A549 (cell line): Measurements from ENCODE around the gene SLC12A7.

Source experiments
- EP300 ChIP-seq, 2 experiments: fragments of >200 bp; sonication (Bioruptor Twin); formaldehyde crosslinking; IDR thresholded peaks; 2 replicates in 1 of 2; 3 replicates in 1 of 2; pipeline ENCODE4 v1.6.1; 2016 to 2017
- JUNB ChIP-seq: fragments of >200 bp; sonication (Bioruptor Twin); formaldehyde crosslinking; IDR thresholded peaks from 2 replicates; pipeline ENCODE4 v1.6.1; 2016
- NR3C1 ChIP-seq: fragments of >200 bp; sonication (Bioruptor Twin); formaldehyde crosslinking; IDR thresholded peaks from 3 replicates; pipeline ENCODE4 v1.6.1; 2017
- POLR2A ChIP-seq: IDR thresholded peaks from 2 replicates; pipeline ENCODE4 v1.6.1; 2012; ENCODE audit warnings: mild to moderate bottlenecking, low read length
- RAD21 ChIP-seq, 2 experiments: fragments of >200 bp in 1 of 2; sonication (Bioruptor Twin) in 1 of 2; formaldehyde crosslinking in 1 of 2; IDR thresholded peaks in 1 of 2; conservative IDR thresholded peaks in 1 of 2; 2 replicates in 1 of 2; 3 replicates in 1 of 2; pipeline ENCODE4 v1.6.1; 2012 to 2018; ENCODE audit warnings: inconsistent platforms in 1 of 2
- RARB ChIP-seq: fragments of 250-450 bp; sonication (Bioruptor Pico); IDR thresholded peaks from 2 replicates; pipeline ENCODE4 v1.8.0; 2021; ENCODE audit warnings: mild to moderate bottlenecking, moderate library complexity
- TF ChIP-seq, protein P1 (sequence below): fragments of 450-650 bp; IDR thresholded peaks from 2 replicates; pipeline ENCODE4 v1.6.1; 2014; ENCODE audit warnings: antibody characterized with exemption
- TF ChIP-seq, protein P2 (sequence below): fragments of >200 bp; sonication (Bioruptor Twin); formaldehyde crosslinking; IDR thresholded peaks from 3 replicates; pipeline ENCODE4 v1.5.1; 2016
- TF ChIP-seq, protein P3 (sequence below): IDR thresholded peaks from 2 replicates; pipeline ENCODE4 v1.6.1; 2012
- TF ChIP-seq, protein P4 (sequence below): fragments of 200-600 bp; sonication (generic); IDR thresholded peaks from 2 replicates; pipeline ENCODE4 v1.6.1; 2016; ENCODE audit warnings: antibody characterized with exemption, mild to moderate bottlenecking, moderate library complexity

DNA sequence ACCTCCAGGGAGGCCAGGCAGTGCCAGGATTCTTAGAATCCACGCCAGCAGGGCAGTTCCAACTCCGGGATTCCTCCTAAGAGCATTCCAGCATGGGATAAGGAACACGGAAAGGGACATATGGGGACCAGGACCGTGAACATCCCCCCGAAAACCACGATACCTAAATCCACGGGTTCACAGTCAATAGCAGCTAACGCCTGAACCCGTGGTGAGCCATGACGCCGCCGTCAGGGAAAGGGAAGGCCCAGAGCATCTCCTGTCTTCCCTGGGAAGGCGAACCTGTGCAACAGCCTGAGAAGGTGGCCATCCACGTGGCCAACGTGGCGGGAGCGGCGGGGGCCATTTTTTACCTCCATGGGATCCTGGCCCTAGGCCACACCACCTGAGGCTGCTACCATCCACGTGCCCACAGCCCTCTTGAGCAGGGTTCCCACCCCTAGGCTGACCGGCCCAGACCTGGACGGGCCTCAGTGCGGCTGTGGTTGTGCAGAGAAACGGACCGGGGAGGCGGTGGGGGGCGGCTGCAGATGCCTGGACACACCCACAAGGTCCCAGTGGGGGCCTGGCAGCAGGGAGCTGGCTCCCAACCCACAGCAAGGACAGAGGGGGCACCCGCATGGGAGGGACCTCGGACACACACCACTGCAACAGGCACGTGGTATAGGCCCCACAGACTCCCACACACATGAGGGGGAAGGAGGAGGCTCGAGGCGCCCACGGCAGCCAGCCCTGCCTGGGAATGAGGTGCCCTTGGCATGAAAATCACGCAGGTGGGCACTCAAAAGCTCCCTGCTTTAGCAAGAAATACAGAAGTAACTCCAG is 42.8 kb downstream of the SLC12A7 start:
- no peak for TF ChIP-seq POLR2A
- no peak for TF ChIP-seq RARB
- TF ChIP-seq, protein P1, sequence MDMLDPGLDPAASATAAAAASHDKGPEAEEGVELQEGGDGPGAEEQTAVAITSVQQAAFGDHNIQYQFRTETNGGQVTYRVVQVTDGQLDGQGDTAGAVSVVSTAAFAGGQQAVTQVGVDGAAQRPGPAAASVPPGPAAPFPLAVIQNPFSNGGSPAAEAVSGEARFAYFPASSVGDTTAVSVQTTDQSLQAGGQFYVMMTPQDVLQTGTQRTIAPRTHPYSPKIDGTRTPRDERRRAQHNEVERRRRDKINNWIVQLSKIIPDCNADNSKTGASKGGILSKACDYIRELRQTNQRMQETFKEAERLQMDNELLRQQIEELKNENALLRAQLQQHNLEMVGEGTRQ: no peak
- TF ChIP-seq, protein P2, sequence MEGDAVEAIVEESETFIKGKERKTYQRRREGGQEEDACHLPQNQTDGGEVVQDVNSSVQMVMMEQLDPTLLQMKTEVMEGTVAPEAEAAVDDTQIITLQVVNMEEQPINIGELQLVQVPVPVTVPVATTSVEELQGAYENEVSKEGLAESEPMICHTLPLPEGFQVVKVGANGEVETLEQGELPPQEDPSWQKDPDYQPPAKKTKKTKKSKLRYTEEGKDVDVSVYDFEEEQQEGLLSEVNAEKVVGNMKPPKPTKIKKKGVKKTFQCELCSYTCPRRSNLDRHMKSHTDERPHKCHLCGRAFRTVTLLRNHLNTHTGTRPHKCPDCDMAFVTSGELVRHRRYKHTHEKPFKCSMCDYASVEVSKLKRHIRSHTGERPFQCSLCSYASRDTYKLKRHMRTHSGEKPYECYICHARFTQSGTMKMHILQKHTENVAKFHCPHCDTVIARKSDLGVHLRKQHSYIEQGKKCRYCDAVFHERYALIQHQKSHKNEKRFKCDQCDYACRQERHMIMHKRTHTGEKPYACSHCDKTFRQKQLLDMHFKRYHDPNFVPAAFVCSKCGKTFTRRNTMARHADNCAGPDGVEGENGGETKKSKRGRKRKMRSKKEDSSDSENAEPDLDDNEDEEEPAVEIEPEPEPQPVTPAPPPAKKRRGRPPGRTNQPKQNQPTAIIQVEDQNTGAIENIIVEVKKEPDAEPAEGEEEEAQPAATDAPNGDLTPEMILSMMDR: no peak
- TF ChIP-seq RAD21 (conservative IDR thresholded peaks at IDR 0.05 in 1 of 2, IDR thresholded peaks at IDR 0.05 in 1 of 2): no peak
- TF ChIP-seq, protein P3, sequence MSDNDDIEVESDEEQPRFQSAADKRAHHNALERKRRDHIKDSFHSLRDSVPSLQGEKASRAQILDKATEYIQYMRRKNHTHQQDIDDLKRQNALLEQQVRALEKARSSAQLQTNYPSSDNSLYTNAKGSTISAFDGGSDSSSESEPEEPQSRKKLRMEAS: no peak
- TF ChIP-seq EP300 (IDR thresholded peaks at IDR 0.05): no peak
- TF ChIP-seq, protein P4, sequence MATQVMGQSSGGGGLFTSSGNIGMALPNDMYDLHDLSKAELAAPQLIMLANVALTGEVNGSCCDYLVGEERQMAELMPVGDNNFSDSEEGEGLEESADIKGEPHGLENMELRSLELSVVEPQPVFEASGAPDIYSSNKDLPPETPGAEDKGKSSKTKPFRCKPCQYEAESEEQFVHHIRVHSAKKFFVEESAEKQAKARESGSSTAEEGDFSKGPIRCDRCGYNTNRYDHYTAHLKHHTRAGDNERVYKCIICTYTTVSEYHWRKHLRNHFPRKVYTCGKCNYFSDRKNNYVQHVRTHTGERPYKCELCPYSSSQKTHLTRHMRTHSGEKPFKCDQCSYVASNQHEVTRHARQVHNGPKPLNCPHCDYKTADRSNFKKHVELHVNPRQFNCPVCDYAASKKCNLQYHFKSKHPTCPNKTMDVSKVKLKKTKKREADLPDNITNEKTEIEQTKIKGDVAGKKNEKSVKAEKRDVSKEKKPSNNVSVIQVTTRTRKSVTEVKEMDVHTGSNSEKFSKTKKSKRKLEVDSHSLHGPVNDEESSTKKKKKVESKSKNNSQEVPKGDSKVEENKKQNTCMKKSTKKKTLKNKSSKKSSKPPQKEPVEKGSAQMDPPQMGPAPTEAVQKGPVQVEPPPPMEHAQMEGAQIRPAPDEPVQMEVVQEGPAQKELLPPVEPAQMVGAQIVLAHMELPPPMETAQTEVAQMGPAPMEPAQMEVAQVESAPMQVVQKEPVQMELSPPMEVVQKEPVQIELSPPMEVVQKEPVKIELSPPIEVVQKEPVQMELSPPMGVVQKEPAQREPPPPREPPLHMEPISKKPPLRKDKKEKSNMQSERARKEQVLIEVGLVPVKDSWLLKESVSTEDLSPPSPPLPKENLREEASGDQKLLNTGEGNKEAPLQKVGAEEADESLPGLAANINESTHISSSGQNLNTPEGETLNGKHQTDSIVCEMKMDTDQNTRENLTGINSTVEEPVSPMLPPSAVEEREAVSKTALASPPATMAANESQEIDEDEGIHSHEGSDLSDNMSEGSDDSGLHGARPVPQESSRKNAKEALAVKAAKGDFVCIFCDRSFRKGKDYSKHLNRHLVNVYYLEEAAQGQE: no peak
- TF ChIP-seq NR3C1: no peak
- TF ChIP-seq JUNB: no peak
